ENCODE data around the gene SCYGR2.
A peak's percentile ranks its signal among the peaks of the same experiment; 100 is the strongest.

SCYGR2 gene

GRCh38 chr2:227595797-227596196 is 2.9 kb upstream of the SCYGR2 start:
- H3K4me3 ChIP-seq (ENCODE audit: low read depth, low read length): no peak overlapping the region
- TF ChIP-seq, protein P1, sequence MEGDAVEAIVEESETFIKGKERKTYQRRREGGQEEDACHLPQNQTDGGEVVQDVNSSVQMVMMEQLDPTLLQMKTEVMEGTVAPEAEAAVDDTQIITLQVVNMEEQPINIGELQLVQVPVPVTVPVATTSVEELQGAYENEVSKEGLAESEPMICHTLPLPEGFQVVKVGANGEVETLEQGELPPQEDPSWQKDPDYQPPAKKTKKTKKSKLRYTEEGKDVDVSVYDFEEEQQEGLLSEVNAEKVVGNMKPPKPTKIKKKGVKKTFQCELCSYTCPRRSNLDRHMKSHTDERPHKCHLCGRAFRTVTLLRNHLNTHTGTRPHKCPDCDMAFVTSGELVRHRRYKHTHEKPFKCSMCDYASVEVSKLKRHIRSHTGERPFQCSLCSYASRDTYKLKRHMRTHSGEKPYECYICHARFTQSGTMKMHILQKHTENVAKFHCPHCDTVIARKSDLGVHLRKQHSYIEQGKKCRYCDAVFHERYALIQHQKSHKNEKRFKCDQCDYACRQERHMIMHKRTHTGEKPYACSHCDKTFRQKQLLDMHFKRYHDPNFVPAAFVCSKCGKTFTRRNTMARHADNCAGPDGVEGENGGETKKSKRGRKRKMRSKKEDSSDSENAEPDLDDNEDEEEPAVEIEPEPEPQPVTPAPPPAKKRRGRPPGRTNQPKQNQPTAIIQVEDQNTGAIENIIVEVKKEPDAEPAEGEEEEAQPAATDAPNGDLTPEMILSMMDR (IDR thresholded peaks at IDR 0.05; ENCODE audit: insufficient read depth, low read depth, low read length, missing control alignments): no peak
- DNase-seq (ENCODE audit: low read depth): no peak

DNA sequence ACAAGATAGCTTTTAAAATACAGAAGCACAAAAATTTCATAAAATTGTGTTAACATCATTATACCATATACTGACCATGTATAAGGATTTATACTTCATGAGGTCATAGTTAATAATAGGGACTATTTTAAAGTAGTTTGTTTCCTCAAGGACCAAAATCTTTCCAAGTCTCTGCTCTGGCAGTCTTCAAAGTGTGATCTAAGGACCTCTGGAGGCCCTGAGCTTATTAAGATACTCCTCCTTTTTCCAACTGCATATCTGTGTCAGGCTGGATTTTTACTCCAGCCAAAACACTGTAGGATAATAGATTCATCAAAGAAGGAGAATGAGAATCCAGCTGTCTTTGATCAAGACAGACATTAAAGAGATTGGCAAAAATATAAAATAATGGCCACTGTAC is 1.7 kb upstream of the SCYGR2 start:
- no peak for DNase-seq (ENCODE audit: low read depth)
- TF ChIP-seq, protein P1 (IDR thresholded peaks at IDR 0.05; ENCODE audit: insufficient read depth, low read depth, low read length, missing control alignments): no peak

DNA sequence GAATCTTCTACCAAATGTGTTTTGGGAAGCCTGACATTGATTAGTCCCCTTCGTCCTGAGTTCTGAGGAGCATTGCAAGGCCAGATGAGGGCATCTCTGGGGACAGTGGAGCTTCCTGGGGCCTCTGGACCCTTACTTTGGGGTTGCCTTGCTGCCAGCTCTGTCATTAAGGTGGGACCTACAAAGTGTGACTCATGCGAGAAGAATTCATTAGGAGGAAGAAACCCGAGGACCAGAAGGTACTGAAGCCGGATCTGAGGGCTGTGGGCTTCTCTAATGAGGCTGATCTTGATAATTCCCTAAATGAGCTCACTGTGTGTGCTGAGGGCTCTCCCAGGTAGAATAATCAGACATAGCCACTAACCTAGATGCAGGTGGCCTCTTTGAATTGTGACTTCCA is 695 bp upstream of the SCYGR2 start:
- H3K4me3 ChIP-seq (ENCODE audit: low read depth, low read length): no peak overlapping the region
- TF ChIP-seq, protein P1 (IDR thresholded peaks at IDR 0.05; ENCODE audit: insufficient read depth, low read depth, low read length, missing control alignments): no peak
- DNase-seq (ENCODE audit: low read depth): no peak

More for the DNA sequence above, 1.7 kb upstream of the SCYGR2 start:
- no peak overlapping the region for H3K4me3 ChIP-seq (ENCODE audit: low read depth, low read length)

- no peak overlapping the region for H3K4me3 ChIP-seq (ENCODE audit: low read depth, low read length)
- DNase-seq (ENCODE audit: low read depth): no peak
- TF ChIP-seq, protein P1 (IDR thresholded peaks at IDR 0.05; ENCODE audit: insufficient read depth, low read depth, low read length, missing control alignments): no peak
Measured at GRCh38 chr2:227602358-227602757, 3.7 kb downstream of the SCYGR2 start.

DNA sequence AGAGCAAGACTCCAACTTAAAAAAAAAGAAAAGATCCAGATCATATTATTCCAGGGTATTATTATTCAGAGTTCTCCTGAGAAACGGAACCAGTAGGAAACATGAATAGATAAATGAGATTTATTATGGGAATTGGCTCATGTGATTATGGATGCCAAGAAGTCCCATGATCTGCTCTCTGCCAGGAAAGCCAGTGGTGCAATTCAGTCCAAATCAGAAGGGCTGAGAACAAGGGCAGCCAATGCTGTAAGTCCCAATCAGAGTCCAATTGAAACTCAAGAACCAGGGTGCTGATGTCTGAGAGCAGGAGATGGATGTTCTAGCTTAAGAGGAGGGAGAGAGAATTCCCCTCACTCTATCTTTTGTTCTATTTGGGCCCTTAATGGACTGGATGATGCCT is 7.8 kb downstream of the SCYGR2 start:
- TF ChIP-seq, protein P1 (IDR thresholded peaks at IDR 0.05; ENCODE audit: insufficient read depth, low read depth, low read length, missing control alignments): no peak
- no peak overlapping the region for H3K4me3 ChIP-seq (ENCODE audit: low read depth, low read length)
- no peak for DNase-seq (ENCODE audit: low read depth)

DNA sequence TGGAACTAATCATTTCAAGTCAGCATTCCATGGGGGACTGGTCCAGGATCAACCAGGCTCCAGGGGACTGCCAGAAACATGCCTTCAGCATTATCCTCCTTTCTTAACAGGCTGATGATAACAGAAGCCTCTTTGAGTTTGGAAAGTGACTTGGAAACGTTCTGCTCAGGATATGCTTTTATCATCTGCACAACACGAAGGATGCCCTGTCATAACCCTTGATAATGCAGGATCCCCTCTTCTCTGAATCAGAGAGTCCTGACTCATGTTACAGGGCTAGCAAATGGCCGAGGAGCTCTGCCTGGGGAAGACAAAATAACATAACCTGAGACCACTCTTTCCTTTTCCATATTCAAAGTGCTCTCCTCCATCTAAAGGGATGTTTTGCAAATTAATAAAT is 9.2 kb downstream of the SCYGR2 start:
- no peak for DNase-seq (ENCODE audit: low read depth)
- TF ChIP-seq, protein P1 (IDR thresholded peaks at IDR 0.05; ENCODE audit: insufficient read depth, low read depth, low read length, missing control alignments): no peak
- H3K4me3 ChIP-seq (ENCODE audit: low read depth, low read length): no peak overlapping the region

DNA sequence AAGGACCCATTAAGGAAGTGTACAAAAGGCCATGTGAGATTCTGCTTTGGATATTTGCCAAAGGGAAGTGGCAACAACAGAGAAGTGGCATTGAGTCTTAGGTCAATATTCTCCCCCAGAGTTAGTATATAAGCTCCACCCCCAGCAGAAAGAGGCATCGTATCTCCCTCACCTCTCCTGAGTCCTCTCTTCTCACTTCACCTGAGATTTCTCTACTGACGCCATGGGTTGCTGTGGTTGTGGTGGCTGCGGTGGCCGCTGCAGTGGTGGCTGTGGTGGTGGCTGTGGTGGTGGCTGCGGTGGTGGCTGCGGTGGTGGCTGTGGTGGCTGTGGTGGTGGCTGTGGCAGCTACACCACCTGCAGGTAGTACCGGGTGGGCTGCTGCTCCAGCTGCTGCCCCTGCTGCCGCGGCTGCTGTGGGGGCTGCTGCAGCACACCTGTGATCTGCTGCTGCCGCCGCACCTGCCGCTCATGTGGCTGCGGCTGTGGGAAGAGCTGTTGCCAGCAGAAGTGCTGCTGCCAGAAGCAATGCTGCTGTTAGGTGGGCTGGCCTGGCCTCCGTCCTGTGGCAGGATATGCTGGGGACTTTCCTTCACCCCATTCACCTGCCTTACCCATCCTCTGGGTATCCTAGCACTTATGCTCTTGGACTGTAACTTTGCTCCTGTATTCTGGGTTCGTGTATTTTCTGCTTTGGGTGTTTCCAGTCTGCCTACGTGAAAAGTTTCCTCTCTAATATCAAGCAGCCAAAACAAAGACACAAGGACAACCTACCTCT is 10.1 kb downstream of the SCYGR2 start:
- no peak overlapping the region for H3K4me3 ChIP-seq (ENCODE audit: low read depth, low read length)
- TF ChIP-seq, protein P1 (IDR thresholded peaks at IDR 0.05; ENCODE audit: insufficient read depth, low read depth, low read length, missing control alignments): no peak
- peak; percentile 67 for DNase-seq (ENCODE audit: low read depth)

Data from GM12865 (cell line).